WTC11 (cell line): ENCODE results near the gene BRICD5. TPM values are rescaled to one million over a fixed set of nuclear protein-coding genes. Genes with fewer than 3 reads are reported as not detected.
A peak's percentile ranks its signal among the peaks of the same experiment; 100 is the strongest.

Experiments
- ATAC-seq: fragments of 200-7000 bp; cut with Tn5 transposase; 2 replicates; pipeline ENCODE4 v1.10.0; 2021; ENCODE audit warnings: mild to moderate bottlenecking, moderate library complexity
- CTCF ChIA-PET: fragments of 300-600 bp; sonication (Branson Sonifier 250); formaldehyde crosslinking; loops from one replicate; lab custom pipeline; 2021; ENCODE audit warnings: antibody characterized with exemption; lab: Charles Lee
- POLR2A ChIA-PET: fragments of 350-600 bp; sonication (Branson Sonifier 250); formaldehyde crosslinking; loops from one replicate; lab custom pipeline; 2021; ENCODE audit warnings: antibody characterized with exemption; lab: Charles Lee
- DNase-seq: peaks from one replicate; pipeline ENCODE4 v3.0.0; 2021; ENCODE audit warnings: low spot score
- H3K27ac Mint-ChIP-seq: 2 replicates; pipeline ENCODE4 v1.8.0; 2021; ENCODE audit warnings: mixed read lengths
- H3K27me3 Mint-ChIP-seq: 2 replicates; pipeline ENCODE4 v1.8.0; 2021; ENCODE audit warnings: low read depth, mild to moderate bottlenecking, moderate library complexity, mixed read lengths
- H3K36me3 Mint-ChIP-seq: 2 replicates; pipeline ENCODE4 v1.8.0; 2021; ENCODE audit warnings: mixed read lengths
- H3K4me1 Mint-ChIP-seq: 2 replicates; pipeline ENCODE4 v1.8.0; 2022; ENCODE audit warnings: mixed read lengths
- H3K4me3 Mint-ChIP-seq: 2 replicates; pipeline ENCODE4 v1.8.0; 2021; ENCODE audit warnings: mild to moderate bottlenecking, moderate library complexity, mixed read lengths
- H3K9me3 Mint-ChIP-seq: 2 replicates; pipeline ENCODE4 v1.8.0; 2021; ENCODE audit warnings: mixed read lengths
- ATF2 ChIP-seq: sonication (generic); formaldehyde crosslinking; IDR thresholded peaks from 2 replicates; pipeline ENCODE4 v1.8.1; 2022; ENCODE audit warnings: low read depth, missing genetic modification reagents, borderline replicate concordance
- ATF3 ChIP-seq: sonication (generic); formaldehyde crosslinking; conservative IDR thresholded peaks from 2 replicates; pipeline ENCODE4 v1.8.1; 2022; ENCODE audit warnings: mild to moderate bottlenecking, missing genetic modification reagents
- ATF6 ChIP-seq: sonication (generic); formaldehyde crosslinking; IDR thresholded peaks from 2 replicates; pipeline ENCODE4 v1.8.1; 2023; ENCODE audit warnings: mild to moderate bottlenecking, missing genetic modification reagents
- E2F4 ChIP-seq: sonication (generic); formaldehyde crosslinking; IDR thresholded peaks from 2 replicates; pipeline ENCODE4 v1.8.1; 2022; ENCODE audit warnings: low read depth, mild to moderate bottlenecking, moderate library complexity, missing genetic modification reagents, borderline replicate concordance
- ELF4 ChIP-seq: sonication (generic); formaldehyde crosslinking; IDR thresholded peaks from 2 replicates; pipeline ENCODE4 v1.8.1; 2022; ENCODE audit warnings: low read depth, mild to moderate bottlenecking, moderate library complexity, missing genetic modification reagents
- FOXP4 ChIP-seq: sonication (generic); formaldehyde crosslinking; IDR thresholded peaks from 2 replicates; pipeline ENCODE4 v1.8.0; 2022; ENCODE audit warnings: mild to moderate bottlenecking, missing genetic modification reagents
- HMGXB4 ChIP-seq: sonication (generic); formaldehyde crosslinking; IDR thresholded peaks from 2 replicates; pipeline ENCODE4 v1.8.1; 2023; ENCODE audit warnings: mild to moderate bottlenecking, moderate library complexity, missing genetic modification reagents
- NFE2L1 ChIP-seq: sonication (generic); formaldehyde crosslinking; IDR thresholded peaks from 2 replicates; pipeline ENCODE4 v1.8.1; 2023; ENCODE audit warnings: missing genetic modification reagents
- NFYB ChIP-seq: sonication (generic); formaldehyde crosslinking; conservative IDR thresholded peaks from 2 replicates; pipeline ENCODE4 v1.8.0; 2022; ENCODE audit warnings: low read depth, missing genetic modification reagents
- NR1H2 ChIP-seq: sonication (generic); formaldehyde crosslinking; IDR thresholded peaks from 2 replicates; pipeline ENCODE4 v1.9.0; 2021; ENCODE audit warnings: mild to moderate bottlenecking, moderate library complexity, missing genetic modification reagents
- STAT6 ChIP-seq: sonication (generic); formaldehyde crosslinking; conservative IDR thresholded peaks from 2 replicates; pipeline ENCODE4 v1.8.1; 2023; ENCODE audit warnings: mild to moderate bottlenecking, low read depth, missing genetic modification reagents, moderate library complexity
- USF1 ChIP-seq: sonication (generic); formaldehyde crosslinking; IDR thresholded peaks from 2 replicates; pipeline ENCODE4 v1.8.0; 2022; ENCODE audit warnings: mild to moderate bottlenecking, missing genetic modification reagents
- ZNF121 ChIP-seq: sonication (generic); formaldehyde crosslinking; IDR thresholded peaks from 2 replicates; pipeline ENCODE4 v1.8.0; 2023; ENCODE audit warnings: missing genetic modification reagents
- ZNF219 ChIP-seq: sonication (generic); formaldehyde crosslinking; IDR thresholded peaks from 2 replicates; pipeline ENCODE4 v1.8.0; 2023; ENCODE audit warnings: missing genetic modification reagents, mild to moderate bottlenecking, borderline replicate concordance
- total RNA-seq: library from RNA; stranded (reverse); gene quantifications from 3 replicates; pipeline ENCODE4 v1.2.3, GENCODE V29; 2021

BRICD5 gene
- total RNA-seq, 1 experiment from 2014 or later, result 13.6 TPM

- no peak for TF ChIP-seq HMGXB4 (CRISPR knock-in tag)
These were observed 4.7 kb downstream of the BRICD5 start (continued) for GRCh38 chr16:2205967-2206313.

- peak; percentile 69 for ATAC-seq
- DNase-seq, result peak; percentile 69
- peaks cover 24% of the 10 kb centered on the region for H3K27me3 Mint-ChIP-seq
- peak within 1 kb of the TSS; percentile 95 for H3K27ac Mint-ChIP-seq
- ChIA-PET POLR2A (interaction anchor here (0.6 to 1.5 kb wide), 5 partner anchors 9 to 50 kb away, joined by 3 to 4 read pairs (median 3); partner anchors contain the start of genes ECI1, PGP and TRAF7), CTCF (interaction anchor here (1.0 to 2.7 kb wide), 3 partner anchors 10 to 223 kb away, joined by 4 to 13 read pairs (median 4); partner anchors contain the start of genes CASKIN1 and TRAF7)
- H3K4me1 Mint-ChIP-seq, result peaks cover 13% of the 10 kb centered on the region
- peaks cover 14% of the 10 kb centered on the region for H3K36me3 Mint-ChIP-seq
- H3K9me3 Mint-ChIP-seq, result no peaks in the 10 kb centered on the region
- H3K4me3 Mint-ChIP-seq, result peak within 1 kb of the TSS; percentile 80
- TF ChIP-seq ATF2 (CRISPR knock-in tag), result no peak
- no peak for TF ChIP-seq STAT6 (CRISPR knock-in tag)
- no peak for TF ChIP-seq E2F4 (CRISPR knock-in tag)
- TF ChIP-seq FOXP4 (CRISPR knock-in tag), result no peak
- no peak for TF ChIP-seq ATF3
- no peak for TF ChIP-seq NR1H2 (CRISPR knock-in tag)
- no peak for TF ChIP-seq ZNF219
- TF ChIP-seq ATF6, result no peak
- TF ChIP-seq USF1 (CRISPR knock-in tag), result peak; percentile 16; the same call in 1 of the 2 replicates
- TF ChIP-seq NFYB (CRISPR knock-in tag), result no peak
- TF ChIP-seq HMGXB4 (CRISPR knock-in tag), result peak; percentile 61; the same call in 1 of the 2 replicates
- no peak for TF ChIP-seq ZNF121
- TF ChIP-seq NFE2L1 (CRISPR knock-in tag), result no peak
- TF ChIP-seq ELF4 (CRISPR knock-in tag), result no peak
These were observed 5.3 kb downstream of the BRICD5 start, which contains the start of gene MLST8 for GRCh38 chr16:2205104-2205966. Gene MLST8, plus strand, starts transcription at chr16:2205454. Its CDS starts 632 bp downstream, at chr16:2206086.
